GM12878 (cell line): ENCODE results near the gene CBX7. TPM values are rescaled to one million over a fixed set of nuclear protein-coding genes. Genes with fewer than 3 reads are reported as not detected.

Source experiments
- ATAC-seq: fragments of 200-7000 bp; cut with Tn5 transposase; 3 replicates; pipeline ENCODE4 v1.9.1; 2020; ENCODE audit warnings: mild to moderate bottlenecking, moderate library complexity
- BruUV-seq: library from RNA; stranded (reverse); fragments of 400-500 nt; replicated peaks from 2 replicates; lab custom pipeline; 2021; lab: Mats Ljungman, UMichigan
- CTCF ChIA-PET: fragments of 300-600 bp; sonication (Branson Sonifier 250); formaldehyde crosslinking; extraction: SDS; loops from one replicate; lab custom pipeline; 2021; ENCODE audit warnings: inconsistent platforms; lab: Yijun Ruan, JAX
- POLR2A ChIA-PET: fragments of 350-600 bp; formaldehyde crosslinking; extraction: SDS; loops from one replicate; lab custom pipeline; 2021; ENCODE audit warnings: inconsistent platforms; lab: Charles Lee
- RAD21 ChIA-PET: fragments of 300-600 bp; sonication (Branson Sonifier 250); formaldehyde crosslinking; loops from one replicate; lab custom pipeline; 2023; ENCODE audit warnings: antibody characterized with exemption; ENCODE audit not compliant: unreplicated experiment; lab: Charles Lee
- SMC1A ChIA-PET: fragments of 300-600 bp; sonication (Branson Sonifier 250); formaldehyde crosslinking; loops from one replicate; lab custom pipeline; 2023; ENCODE audit not compliant: unreplicated experiment, uncharacterized antibody; lab: Charles Lee
- DNase-seq: peaks from one replicate; pipeline ENCODE4 v3.0.0-alpha.2; 2011; ENCODE audit warnings: low read depth, low spot score
- FAIRE-seq: peaks from 3 replicates; lab custom pipeline; 2011; peaks lifted over from hg19 to GRCh38; lab: Jason Lieb, UNC
- H2AFZ ChIP-seq: 2 replicates; pipeline ENCODE4 v1.6.0; 2011; ENCODE audit warnings: low read depth, low read length, control low read depth; ENCODE audit not compliant: control insufficient read depth
- H3K27ac ChIP-seq: 2 replicates; pipeline ENCODE4 v1.5.1; 2011; ENCODE audit warnings: control low read depth; ENCODE audit not compliant: control insufficient read depth, insufficient read depth
- H3K27me3 ChIP-seq, 2 experiments: replicated peaks in 1 of 2; 2 replicates each; pipeline versions ENCODE4 v1.6.0 to v1.6.1; 2011; ENCODE audit warnings: low read length in 1 of 2; ENCODE audit not compliant: control insufficient read depth in 2 of 2, insufficient read depth in 2 of 2
- H3K36me3 ChIP-seq, 2 experiments: 2 replicates each; pipeline ENCODE4 v1.5.1; 2011; ENCODE audit warnings: low read length in 1 of 2; ENCODE audit not compliant: control insufficient read depth in 2 of 2, insufficient read depth in 2 of 2
- H3K4me1 ChIP-seq: 2 replicates; pipeline ENCODE4 v1.6.1; 2011; ENCODE audit warnings: mild to moderate bottlenecking, low read length, moderate library complexity, mixed read lengths; ENCODE audit not compliant: control insufficient read depth, insufficient read depth
- H3K4me2 ChIP-seq: 2 replicates; pipeline ENCODE4 v1.6.0; 2011; ENCODE audit warnings: control low read depth; ENCODE audit not compliant: control insufficient read depth, insufficient read depth
- H3K4me3 ChIP-seq: fragments of 200-600 bp; sonication (generic); 2 replicates; pipeline ENCODE4 v1.5.1; 2016
- H3K79me2 ChIP-seq: 2 replicates; pipeline ENCODE4 v1.6.0; 2011; ENCODE audit warnings: low read length; ENCODE audit not compliant: control insufficient read depth, insufficient read depth
- H3K9ac ChIP-seq: 2 replicates; pipeline ENCODE4 v1.8.0; 2011; ENCODE audit warnings: low read length, control low read depth, mixed read lengths; ENCODE audit not compliant: control insufficient read depth, insufficient read depth
- H3K9me3 ChIP-seq: replicated peaks from 3 replicates; pipeline ENCODE4 v1.5.1; 2011; ENCODE audit warnings: mild to moderate bottlenecking, low read length; ENCODE audit not compliant: control insufficient read depth, insufficient read depth
- H4K20me1 ChIP-seq: 2 replicates; pipeline ENCODE4 v1.6.0; 2011; ENCODE audit not compliant: control insufficient read depth, insufficient read depth
- CTCF ChIP-seq, 3 experiments: IDR thresholded peaks in 2 of 3; conservative IDR thresholded peaks in 1 of 3; 2 replicates each; pipeline ENCODE4 v1.5.1; 2011; ENCODE audit warnings: low read depth in 3 of 3, low read length in 3 of 3, mild to moderate bottlenecking in 3 of 3, control low read depth in 2 of 3, moderate library complexity in 2 of 3, inconsistent platforms in 1 of 3, mixed read lengths in 1 of 3; ENCODE audit not compliant: control insufficient read depth in 2 of 3, insufficient read depth in 1 of 3; ENCODE audit errors: extremely low read depth in 1 of 3
- PBX3 ChIP-seq: IDR thresholded peaks from 2 replicates; pipeline ENCODE4 v1.6.1; 2011; ENCODE audit warnings: mild to moderate bottlenecking, low read depth, low read length, moderate library complexity; ENCODE audit not compliant: insufficient replicate concordance
- PKNOX1 ChIP-seq: fragments of 450-650 bp; IDR thresholded peaks from 2 replicates; pipeline ENCODE4 v1.6.1; 2016; ENCODE audit warnings: mild to moderate bottlenecking
- WGBS: methylation state at CpG from one replicate; pipeline ENCODE4 v1.1.6; 2016; ENCODE audit warnings: low lambda C conversion rate; ENCODE audit not compliant: insufficient replicate concordance, insufficient coverage; ENCODE audit errors: missing lambda C conversion rate; 5-methylcytosine and 5-hydroxymethylcytosine counted together
- in situ Hi-C: fragments of 300-500 bp; cut with MboI; formaldehyde crosslinking; loops from 9 replicates; pipeline ENCODE4 v1.14.3; 2018; ENCODE audit warnings: mixed read lengths
- intact Hi-C: fragments of 100-400 bp; cut with micrococcal nuclease; formaldehyde crosslinking; loops from one replicate; pipeline ENCODE4 v1.14.2; 2022; ENCODE audit not compliant: unreplicated experiment
- polyA plus RNA-seq, 11 experiments: library from polyadenylated mRNA; depleted of rRNA in 4 of 11; unstranded in 6 of 11; stranded (reverse) in 5 of 11; fragments of >200 nt; fragmentation: Nextera tagmentation in 4 of 11; fragmentation: Illumina TruSeq in 1 of 11; extraction: Ambion mirVana in 4 of 11; extraction: Trizol in 1 of 11; gene quantifications; 1 replicate in 1 of 11; 2 replicates in 10 of 11; pipeline versions ENCODE4 v1.2.1 to v1.2.3, GENCODE V29; 2011 to 2016; ENCODE audit warnings: inconsistent platforms in 2 of 11, missing spikeins in 2 of 11, low read depth in 1 of 11
- total RNA-seq, 4 experiments: library from RNA; depleted of rRNA in 3 of 4; stranded (reverse); fragments of >200 nt in 3 of 4; fragmentation: Illumina TruSeq in 1 of 4; extraction: Trizol in 1 of 4; gene quantifications; 2 replicates each; pipeline versions ENCODE4 v1.2.1 to v1.2.3, GENCODE V29; 2013 to 2021

CBX7 gene
- total and polyA plus RNA-seq, 10 of the 15 experiments (the other 5 are each of a cell fraction or from before 2014, with no cell fraction given) = 0.18 to 17.2 (median 5.6) TPM

- Histone ChIP-seq H3K4me1 (no peaks in the 10 kb centered on the region), H3K9me3 (no peaks in the 10 kb centered on the region; the same call in 2 of the 3 replicates), H2AFZ (no peak overlapping the region), H4K20me1 (no peaks in the 10 kb centered on the region), H3K4me2 (no peak overlapping the region; the same call in 1 of the 2 replicates)
- TF ChIP-seq CTCF (IDR thresholded peaks at IDR 0.05 in 2 of 3, conservative IDR thresholded peaks at IDR 0.05 in 1 of 3; ENCODE audit: control insufficient read depth in 2 of 3, extremely low read depth in 1 of 3, insufficient read depth in 1 of 3, low read depth in 3 of 3, low read length in 3 of 3) (no peak), PKNOX1 (peak; percentile 77), PBX3 (no peak)
- TF ChIP-seq, all 136 proteins: peak for 1
- no TSS peak for BruUV-seq
- ATAC-seq (no peak; the same call in 2 of the 3 replicates), FAIRE-seq (no peak), DNase-seq (no peak)
- Histone ChIP-seq H3K9ac (no peak overlapping the region), H3K79me2 (no peaks in the 10 kb centered on the region), H3K36me3 (no peaks in the 10 kb centered on the region), H3K4me3 (no peak overlapping the region), H3K27me3 (no peaks in the 10 kb centered on the region), H3K27ac (no peak overlapping the region)
- SMC1A ChIA-PET = no interaction called here
- intact Hi-C loops (no loop called here), in situ Hi-C loops (no loop called here)
- WGBS = 33% methylated on average over 5 of the region's 5 CpGs
- CTCF ChIA-PET = no interaction called here
- POLR2A ChIA-PET = no interaction called here
- RAD21 ChIA-PET = no interaction called here
Measured at GRCh38 chr22:39197578-39197977, 45.1 kb upstream of the CBX7 start.
